Transverse colon (tissue), 3 donors: ENCODE results near the gene STX8.

ENCODE experiments used
- CTCF ChIP-seq, 5 experiments: fragments of 200-600 bp in 3 of 5; fragments of 450-650 bp in 2 of 5; sonication (generic) in 3 of 5; IDR thresholded peaks; 1 replicate in 2 of 5; 2 replicates in 3 of 5; pipeline ENCODE4 v1.5.1; 2016 to 2017; ENCODE audit warnings: antibody characterized with exemption in 5 of 5, inconsistent platforms in 3 of 5, mild to moderate bottlenecking in 2 of 5, moderate library complexity in 1 of 5
- POLR2A ChIP-seq: fragments of 450-650 bp; IDR thresholded peaks from one replicate; pipeline ENCODE4 v1.6.1; 2016; ENCODE audit warnings: antibody characterized with exemption, mild to moderate bottlenecking, moderate library complexity

- TF ChIP-seq CTCF (IDR thresholded peaks at IDR 0.05): no peak
- no peak for TF ChIP-seq POLR2A
Observed at GRCh38 chr17:9206741-9207332, 368.8 kb downstream of the STX8 start.
